Activated T-cell treated with anti-CD3 and anti-CD28 coated beads for 24 hours (primary cell): ENCODE measurements around the gene TUBB6.
A peak's percentile ranks its signal among the peaks of the same experiment; 100 is the strongest.

Source experiments
- DNase-seq: peaks from one replicate; pipeline ENCODE4 v3.0.0-alpha.2; 2020; ENCODE audit warnings: low read depth

TUBB6 gene

GRCh38 chr18:12307701-12308385 is at the start of gene TUBB6:
TSS of gene TUBB6 (plus strand) at chr18:12308241. CDS start at chr18:12308293, 52 bp downstream.
- peak; percentile 18 for DNase-seq

- no peak for DNase-seq
Observed at GRCh38 chr18:12258719-12259705, 49.0 kb upstream of the TUBB6 start.

- no peak for DNase-seq
Observed at GRCh38 chr18:12262748-12263147, 45.3 kb upstream of the TUBB6 start.

GRCh38 chr18:12264864-12265263 is 43.2 kb upstream of the TUBB6 start:
- no peak for DNase-seq

GRCh38 chr18:12271376-12272235 is 36.4 kb upstream of the TUBB6 start:
- peak; percentile 53 for DNase-seq

GRCh38 chr18:12274793-12275192 is 33.2 kb upstream of the TUBB6 start:
- no peak for DNase-seq

- no peak for DNase-seq
Observed at GRCh38 chr18:12276736-12277554, 31.1 kb upstream of the TUBB6 start.

- no peak for DNase-seq
Observed at GRCh38 chr18:12278215-12278671, 29.8 kb upstream of the TUBB6 start.

GRCh38 chr18:12278741-12279682 is 29.0 kb upstream of the TUBB6 start:
- DNase-seq, result no peak

- no peak for DNase-seq
Observed at GRCh38 chr18:12279781-12280531, 28.1 kb upstream of the TUBB6 start.

GRCh38 chr18:12281861-12282260 is 26.2 kb upstream of the TUBB6 start:
- no peak for DNase-seq

GRCh38 chr18:12282442-12283039 is 25.5 kb upstream of the TUBB6 start:
- no peak for DNase-seq

GRCh38 chr18:12283256-12283655 is 24.8 kb upstream of the TUBB6 start:
- no peak for DNase-seq

- DNase-seq, result no peak
Observed at GRCh38 chr18:12283666-12284065, 24.4 kb upstream of the TUBB6 start.

- DNase-seq, result no peak
Observed at GRCh38 chr18:12287131-12287681, 20.8 kb upstream of the TUBB6 start.

GRCh38 chr18:12287684-12288402 is 20.2 kb upstream of the TUBB6 start:
- no peak for DNase-seq

GRCh38 chr18:12288403-12288755 is 19.7 kb upstream of the TUBB6 start:
- DNase-seq, result no peak

GRCh38 chr18:12290086-12290485 is 18.0 kb upstream of the TUBB6 start:
- DNase-seq, result no peak
